Natural killer cell (primary cell): Measurements from ENCODE around the gene TNFSF15. TPM values are rescaled to one million over a fixed set of nuclear protein-coding genes. Genes with fewer than 3 reads are reported as not detected.

ENCODE experiments used
- ATAC-seq, 3 donors: fragments of 150-1000 bp in 2 of 3; fragments of 200-7000 bp in 1 of 3; cut with Tn5 transposase; 1 replicate in 1 of 3; 2 replicates in 2 of 3; pipeline ENCODE4 v1.10.0; 2021; ENCODE audit warnings: mild to moderate bottlenecking in 2 of 3, moderate library complexity in 2 of 3
- DNase-seq, 2 donors: peaks; one replicate each; pipeline versions ENCODE4 v3.0.0 to v3.0.0-alpha.2; 2013 to 2021; ENCODE audit warnings: mixed read lengths in 1 of 2
- H3K27ac ChIP-seq: one replicate; pipeline ENCODE4 v1.5.1; 2013; ENCODE audit warnings: mild to moderate bottlenecking, low read length
- H3K27me3 ChIP-seq: one replicate; pipeline ENCODE4 v1.6.1; 2013; ENCODE audit warnings: low read length; ENCODE audit not compliant: control insufficient read depth, insufficient read depth
- H3K36me3 ChIP-seq: one replicate; pipeline ENCODE4 v1.6.1; 2013; ENCODE audit warnings: low read length; ENCODE audit not compliant: control insufficient read depth, insufficient read depth
- H3K4me1 ChIP-seq: one replicate; pipeline ENCODE4 v1.6.1; 2013; ENCODE audit warnings: low read length; ENCODE audit not compliant: control insufficient read depth, insufficient read depth
- H3K4me3 ChIP-seq: one replicate; pipeline ENCODE4 v1.5.1; 2013; ENCODE audit warnings: low read length
- H3K9me3 ChIP-seq: one replicate; pipeline ENCODE4 v1.6.1; 2013; ENCODE audit warnings: low read length; ENCODE audit not compliant: control insufficient read depth, insufficient read depth
- H3K27ac Mint-ChIP-seq, 2 donors: one replicate each; pipeline ENCODE4 v1.8.0; 2022; ENCODE audit warnings: mild to moderate bottlenecking in 2 of 2, mixed read lengths in 2 of 2, moderate library complexity in 1 of 2
- H3K27me3 Mint-ChIP-seq, 2 donors: one replicate each; pipeline ENCODE4 v1.8.0; 2022; ENCODE audit warnings: low read depth in 2 of 2, mixed read lengths in 2 of 2
- H3K36me3 Mint-ChIP-seq: one replicate; pipeline ENCODE4 v1.8.0; 2022; ENCODE audit warnings: mixed read lengths
- H3K4me1 Mint-ChIP-seq, 2 donors: one replicate each; pipeline ENCODE4 v1.8.0; 2022; ENCODE audit warnings: mixed read lengths in 2 of 2
- H3K4me3 Mint-ChIP-seq: one replicate; pipeline ENCODE4 v1.8.0; 2022; ENCODE audit warnings: mild to moderate bottlenecking, moderate library complexity, mixed read lengths
- H3K9me3 Mint-ChIP-seq, 2 donors: one replicate each; pipeline ENCODE4 v1.8.0; 2022; ENCODE audit warnings: mixed read lengths in 2 of 2
- WGBS: methylation state at CpG from one replicate; pipeline ENCODE4 v1.1.7; 2013; ENCODE audit warnings: missing lambda C conversion rate; ENCODE audit not compliant: insufficient coverage; 5-methylcytosine and 5-hydroxymethylcytosine counted together
- intact Hi-C: fragments of 100-400 bp; cut with micrococcal nuclease; formaldehyde crosslinking; loops from one replicate; pipeline ENCODE4 v1.14.2; 2022
- total RNA-seq, 4 donors: library from RNA; stranded (reverse); fragments of 120-200 nt in 1 of 4; gene quantifications; one replicate each; pipeline versions ENCODE4 v1.2.3 to v1.2.4, GENCODE V29; 2013 to 2022
- TF ChIP-seq, protein P1 (sequence below): fragments of 200-600 bp; IDR thresholded peaks from one replicate; pipeline ENCODE4 v1.8.0; 2022; ENCODE audit warnings: antibody characterized with exemption

TNFSF15 gene
- total RNA-seq, 3 donors from 2014 or later (not counting 1 experiment from before 2014, with no cell fraction given) = not detected

- WGBS = 89% methylated on average over 2 of the region's 2 CpGs
- Histone ChIP-seq H3K4me1 (no peaks in the 10 kb centered on the region), H3K4me3 (no peak overlapping the region), H3K27me3 (no peaks in the 10 kb centered on the region), H3K27ac (no peak overlapping the region), H3K36me3 (no peaks in the 10 kb centered on the region), H3K9me3 (no peaks in the 10 kb centered on the region)
- Mint-ChIP-seq H3K36me3 (no peaks in the 10 kb centered on the region), H3K27ac (no peak overlapping the region), H3K4me3 (no peak overlapping the region), H3K4me1 (peaks cover 0 to 7% of the 10 kb centered on the region in 2 donors), H3K9me3 (no peaks in the 10 kb centered on the region), H3K27me3 (peaks cover 0 to under 1% of the 10 kb centered on the region in 2 donors)
- TF ChIP-seq, protein P1, sequence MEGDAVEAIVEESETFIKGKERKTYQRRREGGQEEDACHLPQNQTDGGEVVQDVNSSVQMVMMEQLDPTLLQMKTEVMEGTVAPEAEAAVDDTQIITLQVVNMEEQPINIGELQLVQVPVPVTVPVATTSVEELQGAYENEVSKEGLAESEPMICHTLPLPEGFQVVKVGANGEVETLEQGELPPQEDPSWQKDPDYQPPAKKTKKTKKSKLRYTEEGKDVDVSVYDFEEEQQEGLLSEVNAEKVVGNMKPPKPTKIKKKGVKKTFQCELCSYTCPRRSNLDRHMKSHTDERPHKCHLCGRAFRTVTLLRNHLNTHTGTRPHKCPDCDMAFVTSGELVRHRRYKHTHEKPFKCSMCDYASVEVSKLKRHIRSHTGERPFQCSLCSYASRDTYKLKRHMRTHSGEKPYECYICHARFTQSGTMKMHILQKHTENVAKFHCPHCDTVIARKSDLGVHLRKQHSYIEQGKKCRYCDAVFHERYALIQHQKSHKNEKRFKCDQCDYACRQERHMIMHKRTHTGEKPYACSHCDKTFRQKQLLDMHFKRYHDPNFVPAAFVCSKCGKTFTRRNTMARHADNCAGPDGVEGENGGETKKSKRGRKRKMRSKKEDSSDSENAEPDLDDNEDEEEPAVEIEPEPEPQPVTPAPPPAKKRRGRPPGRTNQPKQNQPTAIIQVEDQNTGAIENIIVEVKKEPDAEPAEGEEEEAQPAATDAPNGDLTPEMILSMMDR = no peak
- DNase-seq (no peak), ATAC-seq (no peak)
- intact Hi-C loops = no loop called here
These were observed 44.3 kb downstream of the TNFSF15 start for GRCh38 chr9:114761523-114761922.

DNA sequence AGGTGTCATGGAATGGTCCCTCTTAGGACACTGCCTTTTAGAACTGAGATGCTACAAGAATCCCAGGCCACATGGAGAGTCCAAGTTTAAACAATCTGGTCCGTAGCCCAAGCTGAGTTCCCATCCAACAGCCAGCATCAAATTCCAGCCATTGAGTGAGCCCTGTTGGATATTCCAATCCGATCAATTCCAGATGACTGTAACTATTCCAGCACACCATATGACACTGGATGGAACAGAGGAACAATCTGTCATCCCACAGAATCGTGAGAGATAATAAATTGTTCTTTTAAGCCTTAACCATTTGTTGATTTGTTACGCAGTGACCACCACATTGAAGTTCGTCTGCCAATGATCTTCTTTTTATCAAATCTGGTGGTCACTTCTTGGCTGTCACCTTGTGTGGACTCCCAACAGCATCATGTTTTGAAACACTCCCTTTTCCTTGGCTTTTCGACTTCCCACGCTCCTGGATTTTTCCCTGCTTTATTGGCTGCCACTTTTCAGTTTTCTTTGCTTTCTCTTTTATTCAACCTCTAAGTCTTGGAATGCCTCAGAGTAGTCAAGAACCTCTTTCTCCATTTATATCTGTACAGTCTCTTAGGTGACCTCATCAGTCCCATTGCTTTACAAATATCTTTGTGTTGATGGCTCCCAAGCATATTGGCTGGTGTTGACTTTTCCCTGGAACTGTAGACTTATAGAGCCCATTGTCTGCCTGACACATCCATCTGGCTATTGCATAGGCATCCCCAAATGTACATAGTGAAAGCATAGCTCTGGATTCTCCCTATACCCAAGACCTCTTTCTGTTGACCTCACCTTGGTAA is 46.1 kb downstream of the TNFSF15 start:
- Mint-ChIP-seq H3K27me3 (no peaks in the 10 kb centered on the region), H3K4me1 (peaks cover 15 to 25% of the 10 kb centered on the region in 2 donors), H3K27ac (no peak overlapping the region), H3K36me3 (no peaks in the 10 kb centered on the region), H3K4me3 (no peak overlapping the region), H3K9me3 (no peaks in the 10 kb centered on the region)
- no peaks in the 10 kb centered on the region for H3K27me3 ChIP-seq
- TF ChIP-seq, protein P1 = no peak
- H3K4me1 ChIP-seq = peaks cover under 1% of the 10 kb centered on the region
- ATAC-seq = no peak
- no peaks in the 10 kb centered on the region for H3K36me3 ChIP-seq
- DNase-seq = no peak
- no peak overlapping the region for H3K4me3 ChIP-seq
- no peak overlapping the region for H3K27ac ChIP-seq
- intact Hi-C loops = no loop called here
- WGBS = 93% methylated on average over 7 of the region's 7 CpGs
- H3K9me3 ChIP-seq = no peaks in the 10 kb centered on the region

- intact Hi-C loops = no loop called here
- 93% methylated on average over 8 of the region's 9 CpGs for WGBS
These were observed 47.9 kb downstream of the TNFSF15 start for GRCh38 chr9:114757984-114758383.

More at GRCh38 chr9:114757984-114758383, 47.9 kb downstream of the TNFSF15 start:
- Mint-ChIP-seq H3K36me3 (no peaks in the 10 kb centered on the region), H3K27me3 (no peaks in the 10 kb centered on the region), H3K4me3 (no peak overlapping the region), H3K27ac (no peak overlapping the region), H3K4me1 (peaks cover 30 to 40% of the 10 kb centered on the region in 2 donors), H3K9me3 (no peaks in the 10 kb centered on the region)
- H3K27ac ChIP-seq = no peak overlapping the region
- no peaks in the 10 kb centered on the region for H3K36me3 ChIP-seq
- H3K4me1 ChIP-seq = peaks cover 14% of the 10 kb centered on the region
- ATAC-seq (no peak), DNase-seq (no peak)
- no peak overlapping the region for H3K4me3 ChIP-seq
- H3K9me3 ChIP-seq = no peaks in the 10 kb centered on the region
- TF ChIP-seq, protein P1 = no peak
- H3K27me3 ChIP-seq = no peaks in the 10 kb centered on the region
